Measurements from ENCODE around the gene PAQR8. TPM values are rescaled to one million over a fixed set of nuclear protein-coding genes. Genes with fewer than 3 reads are reported as not detected.

The PAQR8 gene
- polyA plus RNA-seq, 1 experiment = 4.6 TPM

DNA sequence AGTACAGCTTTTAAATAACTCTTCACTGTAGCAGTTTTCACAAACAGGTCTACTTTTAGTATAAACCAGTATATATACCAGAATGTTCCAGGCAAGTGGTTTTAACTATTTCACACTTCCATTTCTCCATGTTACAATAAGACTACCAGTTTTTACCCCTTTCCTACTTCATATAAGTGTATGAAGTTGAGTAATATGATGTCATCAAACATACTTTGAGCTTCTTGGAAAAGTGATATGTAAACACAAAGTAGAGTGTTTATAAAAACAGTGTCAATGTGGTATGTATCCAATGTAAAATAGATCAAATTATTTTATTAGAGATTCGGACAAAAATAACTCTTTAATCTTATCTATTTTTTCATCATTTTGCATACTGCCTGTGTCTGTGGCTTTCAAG lies 2.5 kb upstream of the PAQR8 start:
- no peak overlapping the region for H3K27ac ChIP-seq (ENCODE audit: low read depth, low read length)
- H3K27me3 ChIP-seq (ENCODE audit: control insufficient read depth, insufficient read depth, low read length) = no peaks in the 10 kb centered on the region
- no peak for DNase-seq (ENCODE audit: low read depth, low spot score)
- H3K4me3 ChIP-seq (ENCODE audit: low read depth, low read length) = no peak overlapping the region
- ChIA-PET CTCF (interaction anchor here (1.0 to 4.3 kb wide), 3 partner anchors 40 to 293 kb away, joined by 3 to 26 read pairs (median 4); partner anchors contain the start of gene MCM3), POLR2A (no interaction called here)
- TF ChIP-seq, protein P1, sequence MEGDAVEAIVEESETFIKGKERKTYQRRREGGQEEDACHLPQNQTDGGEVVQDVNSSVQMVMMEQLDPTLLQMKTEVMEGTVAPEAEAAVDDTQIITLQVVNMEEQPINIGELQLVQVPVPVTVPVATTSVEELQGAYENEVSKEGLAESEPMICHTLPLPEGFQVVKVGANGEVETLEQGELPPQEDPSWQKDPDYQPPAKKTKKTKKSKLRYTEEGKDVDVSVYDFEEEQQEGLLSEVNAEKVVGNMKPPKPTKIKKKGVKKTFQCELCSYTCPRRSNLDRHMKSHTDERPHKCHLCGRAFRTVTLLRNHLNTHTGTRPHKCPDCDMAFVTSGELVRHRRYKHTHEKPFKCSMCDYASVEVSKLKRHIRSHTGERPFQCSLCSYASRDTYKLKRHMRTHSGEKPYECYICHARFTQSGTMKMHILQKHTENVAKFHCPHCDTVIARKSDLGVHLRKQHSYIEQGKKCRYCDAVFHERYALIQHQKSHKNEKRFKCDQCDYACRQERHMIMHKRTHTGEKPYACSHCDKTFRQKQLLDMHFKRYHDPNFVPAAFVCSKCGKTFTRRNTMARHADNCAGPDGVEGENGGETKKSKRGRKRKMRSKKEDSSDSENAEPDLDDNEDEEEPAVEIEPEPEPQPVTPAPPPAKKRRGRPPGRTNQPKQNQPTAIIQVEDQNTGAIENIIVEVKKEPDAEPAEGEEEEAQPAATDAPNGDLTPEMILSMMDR (IDR thresholded peaks at IDR 0.05; ENCODE audit: low read depth, low read length) = no peak
- H3K9me3 ChIP-seq (ENCODE audit: control insufficient read depth, insufficient read depth, low read length) = no peaks in the 10 kb centered on the region; the same call in 1 of the 2 replicates

DNA sequence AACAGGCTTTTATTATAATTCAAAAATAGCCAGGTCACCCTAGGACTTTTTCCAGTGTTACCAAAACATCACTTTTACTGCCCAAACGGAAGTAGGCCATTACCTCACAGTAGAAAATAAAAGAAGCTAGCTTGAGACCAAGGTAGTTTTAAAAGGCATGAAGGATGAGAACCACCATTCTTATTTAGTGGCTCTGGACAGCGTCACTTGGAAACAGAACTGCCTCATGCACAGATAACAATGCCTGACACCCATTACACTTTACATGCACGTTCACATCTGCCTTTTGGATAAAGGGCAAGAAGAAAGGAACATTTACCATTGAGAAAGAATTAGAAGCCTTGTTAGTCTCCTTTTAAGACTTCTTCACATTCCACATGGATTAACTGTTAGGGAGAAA lies 1.9 kb upstream of the PAQR8 start:
- ChIA-PET POLR2A (no interaction called here), CTCF (interaction anchor here (1.4 to 4.3 kb wide), 2 partner anchors 74 to 292 kb away, joined by 3 to 26 read pairs; partner anchors contain the start of gene MCM3)
- Histone ChIP-seq H3K27me3 (ENCODE audit: control insufficient read depth, insufficient read depth, low read length) (no peaks in the 10 kb centered on the region), H3K27ac (ENCODE audit: low read depth, low read length) (no peak overlapping the region), H3K4me3 (ENCODE audit: low read depth, low read length) (no peak overlapping the region), H3K9me3 (ENCODE audit: control insufficient read depth, insufficient read depth, low read length) (no peaks in the 10 kb centered on the region; the same call in 1 of the 2 replicates)
- DNase-seq (ENCODE audit: low read depth, low spot score) = no peak
- TF ChIP-seq, protein P1 (IDR thresholded peaks at IDR 0.05; ENCODE audit: low read depth, low read length) = no peak

DNA sequence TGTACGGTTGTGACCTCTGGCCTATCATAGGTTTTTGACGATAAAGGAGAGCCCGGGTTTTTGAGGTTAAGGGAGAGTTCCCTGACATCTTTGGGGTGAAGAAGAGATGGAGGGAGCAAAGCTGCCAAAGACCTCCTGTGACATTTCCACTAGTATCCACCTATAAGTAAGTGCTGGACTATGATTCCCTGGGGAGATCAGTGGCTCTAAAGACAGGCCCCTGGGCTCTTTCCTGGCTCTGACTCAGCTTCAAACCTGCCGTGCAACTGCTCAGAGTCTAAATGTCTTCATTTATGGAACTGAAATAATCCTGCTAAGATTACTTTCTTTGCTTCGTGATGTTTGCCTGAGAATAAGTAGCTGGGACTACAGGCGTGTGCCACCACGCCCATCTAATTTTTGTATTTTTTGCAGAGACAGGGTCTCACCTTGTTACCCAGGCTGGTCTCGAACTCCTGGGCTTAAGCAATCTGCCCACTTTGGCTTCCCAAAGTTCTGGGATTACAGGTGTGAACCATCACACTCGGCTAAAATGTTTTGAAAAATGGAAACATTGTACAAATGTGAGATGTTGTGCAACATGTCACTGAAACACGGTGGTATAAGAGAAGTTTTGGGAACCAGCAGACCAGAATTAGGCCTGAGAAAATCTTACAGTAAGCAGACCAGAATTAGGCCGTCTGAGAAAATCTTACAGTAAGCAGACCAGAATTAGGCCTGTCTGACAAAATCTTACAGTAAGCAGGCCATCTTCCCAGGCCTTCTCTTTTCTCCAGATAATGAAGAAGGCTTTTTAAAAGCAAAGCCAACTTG lies 1.1 kb upstream of the PAQR8 start:
- CTCF ChIA-PET = interaction anchor here (0.6 to 4.3 kb wide), 3 partner anchors 47 to 291 kb away, joined by 3 to 26 read pairs (median 4); partner anchors contain the start of gene MCM3

DNA sequence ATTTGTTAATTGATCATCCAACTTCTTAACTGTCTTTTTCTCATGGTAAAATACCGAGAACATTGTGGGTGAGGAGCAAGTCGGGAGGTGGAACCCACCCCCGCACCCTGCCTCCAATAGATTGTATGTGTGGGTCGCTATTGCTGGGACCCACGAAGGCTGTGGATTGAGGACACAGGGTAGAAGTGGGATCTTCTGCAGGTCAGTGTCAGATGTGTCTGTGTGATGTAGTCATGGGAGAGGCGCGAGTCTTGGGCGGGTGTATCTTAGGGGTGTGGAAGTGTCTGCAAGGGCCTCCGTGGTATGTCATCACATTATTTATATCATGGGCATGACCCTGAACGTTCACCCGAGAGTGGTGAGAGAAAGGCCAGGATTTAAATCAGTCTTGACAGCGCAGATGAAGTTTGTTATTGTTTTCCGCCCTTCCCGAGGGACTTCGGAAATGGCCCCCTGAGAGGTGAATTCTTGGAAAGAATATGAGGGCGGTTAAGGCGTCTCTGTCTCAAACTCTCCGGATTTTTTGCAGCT lies 472 bp upstream of the PAQR8 start:
- CTCF ChIA-PET = interaction anchor here (0.6 to 4.3 kb wide), 5 partner anchors 10 to 97 kb away, joined by 3 to 26 read pairs (median 4); partner anchors contain the start of gene MCM3
- peak overlapping the region; percentile 77 for H3K4me3 ChIP-seq (ENCODE audit: low read depth, low read length)

More for the DNA sequence above, 1.1 kb upstream of the PAQR8 start:
- Histone ChIP-seq H3K27me3 (ENCODE audit: control insufficient read depth, insufficient read depth, low read length) (no peaks in the 10 kb centered on the region), H3K4me3 (ENCODE audit: low read depth, low read length) (no peak overlapping the region), H3K27ac (ENCODE audit: low read depth, low read length) (no peak overlapping the region), H3K9me3 (ENCODE audit: control insufficient read depth, insufficient read depth, low read length) (no peaks in the 10 kb centered on the region; the same call in 1 of the 2 replicates)
- TF ChIP-seq, protein P1 (IDR thresholded peaks at IDR 0.05; ENCODE audit: low read depth, low read length) = no peak
- POLR2A ChIA-PET = no interaction called here
- no peak for DNase-seq (ENCODE audit: low read depth, low spot score)

More for the DNA sequence above, 472 bp upstream of the PAQR8 start:
- no peaks in the 10 kb centered on the region for H3K27me3 ChIP-seq (ENCODE audit: control insufficient read depth, insufficient read depth, low read length)
- POLR2A ChIA-PET = interaction anchor here (0.9 to 1.6 kb wide), 4 partner anchors 9 to 77 kb away, joined by 3 to 8 read pairs (median 4); partner anchors contain the start of gene MCM3
- TF ChIP-seq, protein P1 (IDR thresholded peaks at IDR 0.05; ENCODE audit: low read depth, low read length) = no peak
- no peaks in the 10 kb centered on the region; the same call in 1 of the 2 replicates for H3K9me3 ChIP-seq (ENCODE audit: control insufficient read depth, insufficient read depth, low read length)
- no peak for DNase-seq (ENCODE audit: low read depth, low spot score)
- peak overlapping the region; percentile 25 for H3K27ac ChIP-seq (ENCODE audit: low read depth, low read length)

All from AG04450 (cell line).